ENCODE results near the gene RANBP9. TPM values are rescaled to one million over a fixed set of nuclear protein-coding genes. Genes with fewer than 3 reads are reported as not detected.

The RANBP9 gene
- total and polyA plus RNA-seq, 2 of the 13 experiments (the other 11 are each of a cell fraction or from before 2014, with no cell fraction given), result 26.6 to 30.6 TPM

DNA sequence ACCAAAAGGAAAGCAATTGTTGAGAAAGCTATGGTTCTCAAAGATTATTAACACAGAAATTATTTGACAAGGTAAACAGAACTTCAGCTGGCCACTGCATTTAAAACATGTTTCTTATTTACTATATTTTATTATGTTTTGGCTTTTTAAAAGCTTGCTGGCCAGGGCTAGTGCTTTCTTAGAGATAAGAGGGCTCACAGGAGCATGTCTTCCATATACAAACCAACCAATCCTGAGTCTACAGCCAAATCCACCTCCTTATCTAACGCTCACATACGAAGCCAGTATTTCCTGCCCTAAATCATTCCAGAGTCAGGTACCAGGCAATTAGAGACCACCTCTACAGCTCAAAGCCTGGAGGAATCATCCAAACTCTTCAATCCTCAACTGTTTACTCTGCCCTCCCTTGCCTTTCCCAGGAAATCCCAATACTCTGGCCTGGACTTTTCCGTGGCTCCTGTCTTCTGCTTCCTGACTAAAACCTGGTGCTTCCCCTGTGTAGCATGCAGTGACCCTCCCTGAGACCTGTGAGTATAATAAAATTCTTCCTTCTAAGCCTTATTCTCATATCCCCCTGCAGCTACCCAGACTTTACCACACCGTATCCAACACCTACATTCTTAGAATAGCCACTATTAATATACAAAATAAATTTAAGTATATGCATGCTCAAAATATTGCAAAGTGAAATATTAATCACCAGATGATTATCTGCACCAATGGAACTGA lies 33.2 kb downstream of the RANBP9 start (continued):
- TF ChIP-seq, protein P1, sequence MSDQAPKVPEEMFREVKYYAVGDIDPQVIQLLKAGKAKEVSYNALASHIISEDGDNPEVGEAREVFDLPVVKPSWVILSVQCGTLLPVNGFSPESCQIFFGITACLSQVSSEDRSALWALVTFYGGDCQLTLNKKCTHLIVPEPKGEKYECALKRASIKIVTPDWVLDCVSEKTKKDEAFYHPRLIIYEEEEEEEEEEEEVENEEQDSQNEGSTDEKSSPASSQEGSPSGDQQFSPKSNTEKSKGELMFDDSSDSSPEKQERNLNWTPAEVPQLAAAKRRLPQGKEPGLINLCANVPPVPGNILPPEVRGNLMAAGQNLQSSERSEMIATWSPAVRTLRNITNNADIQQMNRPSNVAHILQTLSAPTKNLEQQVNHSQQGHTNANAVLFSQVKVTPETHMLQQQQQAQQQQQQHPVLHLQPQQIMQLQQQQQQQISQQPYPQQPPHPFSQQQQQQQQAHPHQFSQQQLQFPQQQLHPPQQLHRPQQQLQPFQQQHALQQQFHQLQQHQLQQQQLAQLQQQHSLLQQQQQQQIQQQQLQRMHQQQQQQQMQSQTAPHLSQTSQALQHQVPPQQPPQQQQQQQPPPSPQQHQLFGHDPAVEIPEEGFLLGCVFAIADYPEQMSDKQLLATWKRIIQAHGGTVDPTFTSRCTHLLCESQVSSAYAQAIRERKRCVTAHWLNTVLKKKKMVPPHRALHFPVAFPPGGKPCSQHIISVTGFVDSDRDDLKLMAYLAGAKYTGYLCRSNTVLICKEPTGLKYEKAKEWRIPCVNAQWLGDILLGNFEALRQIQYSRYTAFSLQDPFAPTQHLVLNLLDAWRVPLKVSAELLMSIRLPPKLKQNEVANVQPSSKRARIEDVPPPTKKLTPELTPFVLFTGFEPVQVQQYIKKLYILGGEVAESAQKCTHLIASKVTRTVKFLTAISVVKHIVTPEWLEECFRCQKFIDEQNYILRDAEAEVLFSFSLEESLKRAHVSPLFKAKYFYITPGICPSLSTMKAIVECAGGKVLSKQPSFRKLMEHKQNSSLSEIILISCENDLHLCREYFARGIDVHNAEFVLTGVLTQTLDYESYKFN (CRISPR knock-in tag; conservative IDR thresholded peaks at IDR 0.05), result peak; percentile 10; the same call in 1 of the 2 replicates
- TF ChIP-seq NR2F1 (CRISPR knock-in tag; IDR thresholded peaks at IDR 0.05), result 0 out of 4 replicates have a peak, but pooled peaks of 1 of the 2 experiments have one; percentile 11
- TF ChIP-seq, protein P2, sequence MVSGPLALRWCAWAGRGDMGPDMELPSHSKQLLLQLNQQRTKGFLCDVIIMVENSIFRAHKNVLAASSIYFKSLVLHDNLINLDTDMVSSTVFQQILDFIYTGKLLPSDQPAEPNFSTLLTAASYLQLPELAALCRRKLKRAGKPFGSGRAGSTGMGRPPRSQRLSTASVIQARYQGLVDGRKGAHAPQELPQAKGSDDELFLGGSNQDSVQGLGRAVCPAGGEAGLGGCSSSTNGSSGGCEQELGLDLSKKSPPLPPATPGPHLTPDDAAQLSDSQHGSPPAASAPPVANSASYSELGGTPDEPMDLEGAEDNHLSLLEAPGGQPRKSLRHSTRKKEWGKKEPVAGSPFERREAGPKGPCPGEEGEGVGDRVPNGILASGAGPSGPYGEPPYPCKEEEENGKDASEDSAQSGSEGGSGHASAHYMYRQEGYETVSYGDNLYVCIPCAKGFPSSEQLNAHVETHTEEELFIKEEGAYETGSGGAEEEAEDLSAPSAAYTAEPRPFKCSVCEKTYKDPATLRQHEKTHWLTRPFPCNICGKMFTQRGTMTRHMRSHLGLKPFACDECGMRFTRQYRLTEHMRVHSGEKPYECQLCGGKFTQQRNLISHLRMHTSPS (CRISPR knock-in tag; IDR thresholded peaks at IDR 0.05; ENCODE audit: low read depth), result no peak
- TF ChIP-seq POGZ (CRISPR knock-in tag; IDR thresholded peaks at IDR 0.05), result peak; percentile 45; the same call in 1 of the 2 replicates
- TF ChIP-seq, protein P3, sequence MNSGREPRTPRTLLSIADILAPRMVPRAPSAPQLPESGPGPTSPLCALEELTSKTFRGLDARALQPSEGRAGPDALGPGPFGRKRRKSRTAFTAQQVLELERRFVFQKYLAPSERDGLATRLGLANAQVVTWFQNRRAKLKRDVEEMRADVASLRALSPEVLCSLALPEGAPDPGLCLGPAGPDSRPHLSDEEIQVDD (CRISPR knock-in tag; IDR thresholded peaks at IDR 0.05; ENCODE audit: borderline replicate concordance), result no peak
- TF ChIP-seq ZNF556 (CRISPR knock-in tag; IDR thresholded peaks at IDR 0.05; ENCODE audit: borderline replicate concordance), result peak; percentile 35
- TF ChIP-seq IKZF4 (CRISPR knock-in tag; IDR thresholded peaks at IDR 0.05; ENCODE audit: borderline replicate concordance, low read depth, not compliant biosample characterization), result no peak
- TF ChIP-seq U2AF2 (IDR thresholded peaks at IDR 0.05; ENCODE audit: low read depth, low read length), result no peak
- peak; percentile 34; the same call in 1 of the 2 replicates for TF ChIP-seq ETV5 (CRISPR knock-in tag; IDR thresholded peaks at IDR 0.05; ENCODE audit: borderline replicate concordance)
- no peak for TF ChIP-seq SNAPC2 (CRISPR knock-in tag; IDR thresholded peaks at IDR 0.05)
- TF ChIP-seq TEAD3 (CRISPR knock-in tag; optimal IDR thresholded peaks at IDR 0.05; ENCODE audit: borderline replicate concordance), result peak; percentile 41
- TF ChIP-seq CEBPG (CRISPR knock-in tag; IDR thresholded peaks at IDR 0.05), result no peak
- TF ChIP-seq ATAD3A (CRISPR knock-in tag; IDR thresholded peaks at IDR 0.05), result no peak
- no peak for TF ChIP-seq ZNF274 (CRISPR knock-in tag; IDR thresholded peaks at IDR 0.05)
- TF ChIP-seq, protein P4, sequence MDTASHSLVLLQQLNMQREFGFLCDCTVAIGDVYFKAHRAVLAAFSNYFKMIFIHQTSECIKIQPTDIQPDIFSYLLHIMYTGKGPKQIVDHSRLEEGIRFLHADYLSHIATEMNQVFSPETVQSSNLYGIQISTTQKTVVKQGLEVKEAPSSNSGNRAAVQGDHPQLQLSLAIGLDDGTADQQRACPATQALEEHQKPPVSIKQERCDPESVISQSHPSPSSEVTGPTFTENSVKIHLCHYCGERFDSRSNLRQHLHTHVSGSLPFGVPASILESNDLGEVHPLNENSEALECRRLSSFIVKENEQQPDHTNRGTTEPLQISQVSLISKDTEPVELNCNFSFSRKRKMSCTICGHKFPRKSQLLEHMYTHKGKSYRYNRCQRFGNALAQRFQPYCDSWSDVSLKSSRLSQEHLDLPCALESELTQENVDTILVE (CRISPR knock-in tag; IDR thresholded peaks at IDR 0.05), result peak; percentile 44; the same call in 1 of the 2 replicates
- no peak for TF ChIP-seq FOXA1 (IDR thresholded peaks at IDR 0.05)
- TF ChIP-seq FOXA1 (CRISPR knock-in tag; IDR thresholded peaks at IDR 0.05), result peak; percentile 54; the same call in 1 of the 2 replicates
- TF ChIP-seq HMG20B (CRISPR knock-in tag; conservative IDR thresholded peaks at IDR 0.05), result 0 out of 2 replicates have a peak, but pooled peaks have one; percentile 30
- no peak for TF ChIP-seq REL (CRISPR knock-in tag; conservative IDR thresholded peaks at IDR 0.05)
- no peak for TF ChIP-seq ISX (CRISPR knock-in tag; conservative IDR thresholded peaks at IDR 0.05)
- TF ChIP-seq, protein P5, sequence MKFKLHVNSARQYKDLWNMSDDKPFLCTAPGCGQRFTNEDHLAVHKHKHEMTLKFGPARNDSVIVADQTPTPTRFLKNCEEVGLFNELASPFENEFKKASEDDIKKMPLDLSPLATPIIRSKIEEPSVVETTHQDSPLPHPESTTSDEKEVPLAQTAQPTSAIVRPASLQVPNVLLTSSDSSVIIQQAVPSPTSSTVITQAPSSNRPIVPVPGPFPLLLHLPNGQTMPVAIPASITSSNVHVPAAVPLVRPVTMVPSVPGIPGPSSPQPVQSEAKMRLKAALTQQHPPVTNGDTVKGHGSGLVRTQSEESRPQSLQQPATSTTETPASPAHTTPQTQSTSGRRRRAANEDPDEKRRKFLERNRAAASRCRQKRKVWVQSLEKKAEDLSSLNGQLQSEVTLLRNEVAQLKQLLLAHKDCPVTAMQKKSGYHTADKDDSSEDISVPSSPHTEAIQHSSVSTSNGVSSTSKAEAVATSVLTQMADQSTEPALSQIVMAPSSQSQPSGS (CRISPR knock-in tag; IDR thresholded peaks at IDR 0.05), result peak; percentile 4; the same call in 1 of the 2 replicates
- no peak for TF ChIP-seq CEBPB (IDR thresholded peaks at IDR 0.05; ENCODE audit: borderline replicate concordance, low read depth, low read length)
